Osteoblast (primary cell): ENCODE measurements around the gene OR52I1. TPM values are rescaled to one million over a fixed set of nuclear protein-coding genes. Genes with fewer than 3 reads are reported as not detected.
A peak's percentile ranks its signal among the peaks of the same experiment; 100 is the strongest.

Experiments used
- DNase-seq: peaks from one replicate; pipeline ENCODE4 v3.0.0; 2011; ENCODE audit warnings: low spot score, mixed read lengths; ENCODE audit not compliant: insufficient read length; ENCODE audit errors: missing footprints
- H2AFZ ChIP-seq: 2 replicates; pipeline ENCODE4 v1.6.0; 2011; ENCODE audit warnings: mild to moderate bottlenecking, low read length
- H3K27ac ChIP-seq: 2 replicates; pipeline ENCODE4 v1.5.1; 2011; ENCODE audit warnings: mild to moderate bottlenecking, low read depth, low read length, moderate library complexity
- H3K27me3 ChIP-seq: 2 replicates; pipeline ENCODE4 v1.6.0; 2012; ENCODE audit warnings: mild to moderate bottlenecking, control low read depth, inconsistent platforms, low read length, moderate library complexity; ENCODE audit not compliant: insufficient read depth
- H3K36me3 ChIP-seq: 2 replicates; pipeline ENCODE4 v1.5.1; 2011; ENCODE audit warnings: mild to moderate bottlenecking, low read length, control low read depth, moderate library complexity; ENCODE audit not compliant: insufficient read depth
- H3K4me1 ChIP-seq: 2 replicates; pipeline ENCODE4 v1.5.1; 2011; ENCODE audit warnings: mild to moderate bottlenecking, low read length, control low read depth, moderate library complexity; ENCODE audit not compliant: insufficient read depth
- H3K4me2 ChIP-seq: 2 replicates; pipeline ENCODE4 v1.6.0; 2011; ENCODE audit warnings: mild to moderate bottlenecking, low read length; ENCODE audit not compliant: insufficient read depth
- H3K4me3 ChIP-seq: fragments of 200-600 bp; sonication (generic); 3 replicates; pipeline ENCODE4 v1.5.1; 2012; ENCODE audit warnings: mild to moderate bottlenecking, low read length, inconsistent platforms; ENCODE audit not compliant: insufficient read depth
- H3K79me2 ChIP-seq: 2 replicates; pipeline ENCODE4 v1.6.0; 2012; ENCODE audit warnings: mild to moderate bottlenecking, low read length, control low read depth, inconsistent platforms; ENCODE audit not compliant: insufficient read depth
- H3K9me3 ChIP-seq: 2 replicates; pipeline ENCODE4 v1.5.1; 2011; ENCODE audit warnings: low read depth, low read length, control low read depth
- H4K20me1 ChIP-seq: 2 replicates; pipeline ENCODE4 v1.6.0; 2012; ENCODE audit warnings: mild to moderate bottlenecking, low read length, control low read depth; ENCODE audit not compliant: insufficient read depth
- CTCF ChIP-seq: IDR thresholded peaks from 2 replicates; pipeline ENCODE4 v1.5.1; 2011; ENCODE audit warnings: mild to moderate bottlenecking, low read depth, low read length, moderate library complexity; ENCODE audit errors: extremely low read depth
- total RNA-seq: library from RNA; depleted of rRNA; stranded (reverse); fragments of >200 nt; gene quantifications from 2 replicates; pipeline ENCODE4 v1.2.3, GENCODE V29; 2012

Gene OR52I1
- total RNA-seq, 1 donor, result not detected

DNA sequence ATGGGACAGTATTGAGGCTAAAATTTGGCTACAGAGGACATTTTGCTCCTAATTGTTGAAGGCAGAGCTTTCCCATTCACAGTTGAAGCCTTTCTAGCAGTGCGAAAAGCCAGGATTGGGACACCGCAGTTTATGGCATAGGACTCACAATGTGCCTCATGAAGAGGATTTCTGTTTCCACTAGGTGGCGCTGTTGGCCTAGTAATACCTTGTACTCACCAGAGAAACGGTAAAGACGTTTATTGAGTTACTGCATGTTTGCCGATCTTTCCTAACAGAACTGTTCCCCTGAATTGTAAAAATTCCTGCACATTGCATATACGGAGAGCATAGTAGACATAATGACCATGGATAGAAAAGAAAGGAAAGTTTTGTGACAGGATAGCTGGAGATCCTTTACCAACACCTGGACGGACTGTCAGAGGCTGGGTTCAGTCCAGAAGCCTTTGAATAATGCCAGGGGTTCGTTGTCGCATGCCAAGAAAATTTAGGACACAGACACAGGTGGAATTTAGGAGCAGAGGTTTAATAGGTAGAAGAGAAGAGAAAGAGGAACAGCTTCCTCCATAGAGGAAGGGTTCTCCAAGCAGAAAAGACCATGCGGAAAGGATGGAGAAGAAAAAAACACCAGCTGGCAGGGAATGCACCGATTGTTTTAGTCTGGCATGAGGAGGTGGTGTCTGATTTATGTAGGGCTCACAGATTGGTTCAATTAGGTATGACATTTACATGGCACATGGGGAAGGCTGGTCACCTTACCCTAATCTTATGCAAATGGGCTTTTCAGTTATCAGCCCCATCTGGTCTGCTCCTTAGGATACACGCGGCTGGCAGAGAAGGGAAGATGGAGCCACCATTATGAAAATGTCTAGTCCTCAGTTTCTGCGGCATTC is 32.6 kb downstream of the OR52I1 start:
- Histone ChIP-seq H3K27ac (no peak overlapping the region), H3K27me3 (peaks cover 3% of the 10 kb centered on the region), H3K4me3 (no peak overlapping the region), H3K79me2 (no peaks in the 10 kb centered on the region), H3K4me2 (no peak overlapping the region), H4K20me1 (no peaks in the 10 kb centered on the region), H3K4me1 (no peaks in the 10 kb centered on the region), H3K9me3 (no peaks in the 10 kb centered on the region), H3K36me3 (no peaks in the 10 kb centered on the region), H2AFZ (no peak overlapping the region)
- TF ChIP-seq CTCF, result peak; percentile 69
- DNase-seq, result no peak

DNA sequence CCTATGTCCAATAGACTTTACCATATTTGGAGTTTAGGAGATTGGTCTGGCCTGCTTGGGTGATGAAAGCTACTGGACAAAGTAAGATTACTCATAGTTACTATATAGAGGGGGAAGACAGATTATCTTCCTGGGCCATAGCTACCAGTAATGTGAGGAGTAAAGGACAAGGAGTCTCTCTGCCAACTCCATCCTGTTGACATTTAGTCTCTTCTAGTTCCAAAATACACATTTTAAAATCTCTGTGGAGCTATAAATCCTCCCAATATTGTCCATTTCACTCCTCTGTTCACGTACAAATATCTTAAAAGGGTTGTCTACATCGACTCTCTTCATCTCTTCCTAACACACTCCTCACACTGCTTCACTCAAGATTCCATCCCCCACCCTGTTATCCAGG is 42.3 kb downstream of the OR52I1 start:
- Histone ChIP-seq H3K9me3 (no peaks in the 10 kb centered on the region), H3K79me2 (no peaks in the 10 kb centered on the region), H3K27ac (no peak overlapping the region), H3K4me3 (no peak overlapping the region), H3K36me3 (no peaks in the 10 kb centered on the region), H2AFZ (no peak overlapping the region), H3K4me1 (no peaks in the 10 kb centered on the region), H3K27me3 (peaks cover 5% of the 10 kb centered on the region), H3K4me2 (no peak overlapping the region), H4K20me1 (no peaks in the 10 kb centered on the region)
- no peak for DNase-seq
- TF ChIP-seq CTCF, result no peak

DNA sequence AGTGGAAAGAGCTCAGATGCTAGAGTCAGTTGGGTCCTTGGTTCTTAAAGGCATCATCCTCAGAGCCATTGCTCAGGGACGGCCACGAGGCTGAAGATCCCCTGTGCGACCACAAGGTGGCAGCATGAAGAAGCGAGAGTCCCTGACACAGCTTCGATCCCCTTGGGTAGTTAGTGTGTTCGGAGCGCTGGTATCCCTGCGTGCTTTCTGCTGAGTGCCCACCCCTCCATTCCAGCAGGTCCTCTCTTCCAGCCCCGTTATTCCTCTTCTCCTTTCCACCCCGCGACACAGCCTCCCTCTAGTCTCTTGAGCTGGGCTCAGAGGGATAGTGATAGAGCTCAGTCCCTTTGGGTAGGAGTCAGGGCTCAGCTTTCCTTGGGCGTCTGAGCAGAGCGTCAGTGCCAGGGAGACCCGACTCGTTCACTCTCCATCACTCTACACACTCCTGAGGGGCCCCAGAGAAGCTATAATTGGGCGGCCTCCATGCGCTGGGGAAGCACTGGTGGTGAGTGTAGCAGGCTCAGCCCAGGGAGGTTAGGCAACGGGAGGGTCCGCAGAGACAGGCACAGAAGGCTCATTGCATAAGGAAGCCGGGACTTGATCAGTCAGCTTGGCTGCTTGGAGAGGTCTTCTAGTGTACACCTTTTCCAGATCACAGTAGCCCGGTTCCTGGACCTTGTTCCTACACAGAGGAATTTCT is 43.3 kb downstream of the OR52I1 start, which contains the start of gene OR51D1:
OR51D1 (plus strand) TSS at position 516 of the 700 bp plus-strand sequence. CDS start 2,314 bp downstream, outside the sequence.
- peak within 1 kb of the TSS; percentile 38 for H3K4me3 ChIP-seq
- no peaks in the 10 kb centered on the region for H3K4me1 ChIP-seq
- H3K27ac ChIP-seq, result no peak within 1 kb of the TSS
- H3K9me3 ChIP-seq, result no peaks in the 10 kb centered on the region
- H4K20me1 ChIP-seq, result no peaks in the 10 kb centered on the region
- H3K27me3 ChIP-seq, result peaks cover 5% of the 10 kb centered on the region
- DNase-seq, result peak; percentile 80
- peak; percentile 90 for TF ChIP-seq CTCF
- H3K4me2 ChIP-seq, result peak within 1 kb of the TSS; percentile 74
- H3K36me3 ChIP-seq, result no peaks in the 10 kb centered on the region
- H3K79me2 ChIP-seq, result no peaks in the 10 kb centered on the region
- H2AFZ ChIP-seq, result peak within 1 kb of the TSS; percentile 74

- TF ChIP-seq CTCF, result no peak
- DNase-seq, result no peak
- H2AFZ ChIP-seq, result no peak overlapping the region
- H4K20me1 ChIP-seq, result no peaks in the 10 kb centered on the region
- no peak overlapping the region for H3K4me2 ChIP-seq
- no peaks in the 10 kb centered on the region for H3K79me2 ChIP-seq
- H3K27me3 ChIP-seq, result peaks cover 5% of the 10 kb centered on the region
- no peak overlapping the region for H3K27ac ChIP-seq
- H3K4me3 ChIP-seq, result no peak overlapping the region
- H3K36me3 ChIP-seq, result no peaks in the 10 kb centered on the region
- no peaks in the 10 kb centered on the region for H3K4me1 ChIP-seq
- H3K9me3 ChIP-seq, result no peaks in the 10 kb centered on the region
Measured at GRCh38 chr11:4637662-4638047, 43.8 kb downstream of the OR52I1 start.
